ENCODE measurements around the gene MORF4L1.
"Not testable (repeated sequence)": the region's sequence is repeated elsewhere in the genome, so short reads cannot be mapped to it uniquely, and the experiment has no call there.

MORF4L1 gene

GRCh38 chr15:78872155-78872971 lies at the start of gene MORF4L1:
TSS of gene MORF4L1 (plus strand) at chr15:78872890. CDS start at chr15:78873018, 128 bp downstream.
- peak; percentile 86 to 87 for DNase-seq

- no peak for DNase-seq
These were observed 43.8 kb upstream of the MORF4L1 start for GRCh38 chr15:78828920-78829319.

GRCh38 chr15:78830514-78831228 lies 42.0 kb upstream of the MORF4L1 start:
- DNase-seq: no peak

GRCh38 chr15:78831229-78832207 lies 41.2 kb upstream of the MORF4L1 start:
- DNase-seq: no peak

GRCh38 chr15:78836333-78836732 lies 36.4 kb upstream of the MORF4L1 start:
- DNase-seq: no peak

- no peak for DNase-seq
These were observed 35.6 kb upstream of the MORF4L1 start for GRCh38 chr15:78837131-78837530.

GRCh38 chr15:78837543-78837942 lies 35.1 kb upstream of the MORF4L1 start:
- DNase-seq: no peak

GRCh38 chr15:78838489-78838888 lies 34.2 kb upstream of the MORF4L1 start:
- DNase-seq: no peak

- DNase-seq: not testable (repeated sequence)
These were observed 33.5 kb upstream of the MORF4L1 start for GRCh38 chr15:78839151-78839550.

GRCh38 chr15:78840661-78841375 lies 31.9 kb upstream of the MORF4L1 start:
- peak; percentile 72 to 78 for DNase-seq

GRCh38 chr15:78841376-78841706 lies 31.3 kb upstream of the MORF4L1 start:
- DNase-seq: no peak

- no peak for DNase-seq
These were observed 30.8 kb upstream of the MORF4L1 start for GRCh38 chr15:78841891-78842290.

- DNase-seq: no peak
These were observed 30.2 kb upstream of the MORF4L1 start for GRCh38 chr15:78842519-78842918.

- not testable (repeated sequence) for DNase-seq
These were observed 25.8 kb upstream of the MORF4L1 start for GRCh38 chr15:78846906-78847305.

GRCh38 chr15:78847387-78847906 lies 25.2 kb upstream of the MORF4L1 start:
- DNase-seq: not testable (repeated sequence)

GRCh38 chr15:78850352-78850751 lies 22.3 kb upstream of the MORF4L1 start:
- no peak for DNase-seq

- DNase-seq: no peak
These were observed 21.5 kb upstream of the MORF4L1 start for GRCh38 chr15:78850941-78851755.

- no peak for DNase-seq
These were observed 19.2 kb upstream of the MORF4L1 start for GRCh38 chr15:78853500-78853899.

- no peak for DNase-seq
These were observed 17.8 kb upstream of the MORF4L1 start for GRCh38 chr15:78854833-78855372.

GRCh38 chr15:78855746-78856145 lies 16.9 kb upstream of the MORF4L1 start:
- no peak for DNase-seq
